Mucosa of descending colon (tissue), 3 donors: ENCODE results near the gene ZNHIT1. TPM values are rescaled to one million over a fixed set of nuclear protein-coding genes. Genes with fewer than 3 reads are reported as not detected.
"Not testable (repeated sequence)": the region's sequence is repeated elsewhere in the genome, so short reads cannot be mapped to it uniquely, and the experiment has no call there.

Experiments used
- ATAC-seq: fragments of 200-7000 bp; cut with Tn5 transposase; one replicate; pipeline ENCODE4 v1.9.1; 2020; ENCODE audit warnings: mild to moderate bottlenecking, moderate library complexity
- DNase-seq, 3 donors: peaks; one replicate each; pipeline ENCODE4 v3.0.0-alpha.2; 2020
- H3K36me3 ChIP-seq: fragments of 200-600 bp; one replicate; pipeline ENCODE4 v1.8.0; 2021; ENCODE audit warnings: low read depth, mild to moderate bottlenecking
- H3K4me1 ChIP-seq: fragments of 200-600 bp; one replicate; pipeline ENCODE4 v1.8.0; 2021; ENCODE audit warnings: low read depth, mild to moderate bottlenecking
- H3K4me3 ChIP-seq: fragments of 200-600 bp; one replicate; pipeline ENCODE4 v1.8.0; 2021; ENCODE audit warnings: mild to moderate bottlenecking
- H3K9me3 ChIP-seq: fragments of 200-600 bp; one replicate; pipeline ENCODE4 v1.8.0; 2021; ENCODE audit warnings: mild to moderate bottlenecking
- intact Hi-C, 2 donors: fragments of 100-400 bp; cut with DNase I in 1 of 2; cut with micrococcal nuclease in 1 of 2; formaldehyde crosslinking; loops; one replicate each; pipeline versions ENCODE4 v1.11.0 to v1.11.1; 2022; cut with DNase I, micrococcal nuclease
- total RNA-seq, 3 donors: library from RNA; stranded (reverse); fragmentation: NEBNext Ultra II Directional in 2 of 3; extraction: Animal tissue kit (Norgen Biotek cat#: 25700) in 2 of 3; gene quantifications; one replicate each; pipeline versions ENCODE4 v1.2.1 to v1.2.4, GENCODE V29; 2021 to 2023
- TF ChIP-seq, protein P1 (sequence below): fragments of 200-600 bp; IDR thresholded peaks from one replicate; pipeline ENCODE4 v1.8.0; 2022; ENCODE audit warnings: antibody characterized with exemption, mild to moderate bottlenecking
- donor health status: DM: no; HTN: no; CAD: no; lungs with moderate emphysema.
- donor health status: DM: no; HTN: no; CAD: no.
- donor health status: DM: no; HTN: yes; CAD: no.

Gene ZNHIT1
- total RNA-seq, 3 donors from 2014 or later, result 58.7 to 97.0 (median 79.0) TPM

DNA sequence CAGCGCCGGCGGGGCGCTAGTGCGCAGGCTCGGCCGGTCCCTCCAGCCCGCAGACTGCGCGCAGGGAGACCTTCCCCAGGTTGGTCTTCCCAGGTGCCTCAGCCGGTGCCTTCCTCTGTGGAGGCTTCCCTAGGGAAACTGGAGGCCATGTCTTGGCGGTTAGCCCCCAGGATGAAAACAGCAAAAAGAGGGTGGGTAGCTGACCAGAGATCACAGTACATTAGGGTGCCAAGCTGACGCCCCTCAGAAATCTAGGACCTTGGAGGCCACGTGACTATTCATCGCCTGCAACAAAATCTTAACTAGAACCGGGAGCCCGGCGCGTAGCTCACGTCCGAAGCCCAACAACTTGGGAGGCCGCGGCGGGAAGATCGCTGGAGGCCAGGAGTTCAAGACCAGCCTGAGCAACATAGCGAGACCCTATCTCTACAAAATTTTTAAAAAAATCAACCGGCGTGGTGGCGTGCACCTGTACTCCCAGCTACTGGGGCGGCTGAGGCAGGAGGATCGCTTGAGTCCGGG is 27.2 kb downstream of the ZNHIT1 start:
- H3K4me3 ChIP-seq, result peak overlapping the region; percentile 43
- peaks cover 11% of the 10 kb centered on the region for H3K4me1 ChIP-seq
- ATAC-seq (no peak), DNase-seq (peak; percentile 38 to 66 (median 56))
- TF ChIP-seq, protein P1, sequence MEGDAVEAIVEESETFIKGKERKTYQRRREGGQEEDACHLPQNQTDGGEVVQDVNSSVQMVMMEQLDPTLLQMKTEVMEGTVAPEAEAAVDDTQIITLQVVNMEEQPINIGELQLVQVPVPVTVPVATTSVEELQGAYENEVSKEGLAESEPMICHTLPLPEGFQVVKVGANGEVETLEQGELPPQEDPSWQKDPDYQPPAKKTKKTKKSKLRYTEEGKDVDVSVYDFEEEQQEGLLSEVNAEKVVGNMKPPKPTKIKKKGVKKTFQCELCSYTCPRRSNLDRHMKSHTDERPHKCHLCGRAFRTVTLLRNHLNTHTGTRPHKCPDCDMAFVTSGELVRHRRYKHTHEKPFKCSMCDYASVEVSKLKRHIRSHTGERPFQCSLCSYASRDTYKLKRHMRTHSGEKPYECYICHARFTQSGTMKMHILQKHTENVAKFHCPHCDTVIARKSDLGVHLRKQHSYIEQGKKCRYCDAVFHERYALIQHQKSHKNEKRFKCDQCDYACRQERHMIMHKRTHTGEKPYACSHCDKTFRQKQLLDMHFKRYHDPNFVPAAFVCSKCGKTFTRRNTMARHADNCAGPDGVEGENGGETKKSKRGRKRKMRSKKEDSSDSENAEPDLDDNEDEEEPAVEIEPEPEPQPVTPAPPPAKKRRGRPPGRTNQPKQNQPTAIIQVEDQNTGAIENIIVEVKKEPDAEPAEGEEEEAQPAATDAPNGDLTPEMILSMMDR, result no peak
- no peaks in the 10 kb centered on the region for H3K9me3 ChIP-seq
- no peaks in the 10 kb centered on the region for H3K36me3 ChIP-seq
- intact Hi-C loops, result no loop called here

DNA sequence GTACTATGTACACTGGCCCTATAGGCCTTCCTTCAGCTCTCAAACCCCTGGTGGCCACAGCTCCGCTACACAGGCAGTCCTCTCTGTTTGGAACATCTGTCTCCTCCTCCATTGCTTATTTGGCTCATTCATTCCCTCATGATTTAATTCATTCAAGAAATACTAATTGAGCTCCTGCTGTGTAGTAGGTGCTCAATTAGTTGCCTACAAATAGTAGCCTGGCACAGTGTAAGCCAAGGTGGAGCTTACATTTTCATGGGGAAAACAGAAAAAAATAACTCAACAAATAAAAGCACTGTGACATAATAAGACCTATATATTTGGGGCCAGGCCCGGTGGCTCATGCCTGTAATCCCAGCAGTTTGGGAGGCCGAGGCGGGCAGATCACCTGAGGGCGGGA is 30.3 kb downstream of the ZNHIT1 start:
- Histone ChIP-seq H3K9me3 (no peaks in the 10 kb centered on the region), H3K4me3 (no peak overlapping the region), H3K4me1 (peaks cover 28% of the 10 kb centered on the region), H3K36me3 (no peaks in the 10 kb centered on the region)
- intact Hi-C loops, result no loop called here
- no peak for ATAC-seq
- DNase-seq, result no peak
- TF ChIP-seq, protein P1, result no peak

DNA sequence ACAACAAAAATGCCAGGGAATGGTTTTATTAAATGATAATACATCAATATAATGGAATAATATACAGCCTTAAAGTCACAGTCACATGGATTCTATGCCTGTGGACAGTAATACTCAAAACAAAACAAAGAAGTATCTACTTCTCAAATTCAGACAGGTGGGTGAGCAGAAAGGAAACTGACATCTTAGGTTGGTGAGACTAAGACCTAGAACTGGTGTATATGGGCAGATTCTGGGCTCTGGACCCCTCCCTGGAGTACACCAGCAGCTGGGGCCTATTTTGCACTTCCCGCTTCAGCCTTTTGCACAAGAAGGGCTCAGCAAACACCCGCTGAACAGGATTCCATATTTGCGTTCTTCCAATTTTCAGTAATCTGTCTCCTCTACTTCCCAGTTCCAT is 32.4 kb downstream of the ZNHIT1 start:
- TF ChIP-seq, protein P1, result no peak

DNA sequence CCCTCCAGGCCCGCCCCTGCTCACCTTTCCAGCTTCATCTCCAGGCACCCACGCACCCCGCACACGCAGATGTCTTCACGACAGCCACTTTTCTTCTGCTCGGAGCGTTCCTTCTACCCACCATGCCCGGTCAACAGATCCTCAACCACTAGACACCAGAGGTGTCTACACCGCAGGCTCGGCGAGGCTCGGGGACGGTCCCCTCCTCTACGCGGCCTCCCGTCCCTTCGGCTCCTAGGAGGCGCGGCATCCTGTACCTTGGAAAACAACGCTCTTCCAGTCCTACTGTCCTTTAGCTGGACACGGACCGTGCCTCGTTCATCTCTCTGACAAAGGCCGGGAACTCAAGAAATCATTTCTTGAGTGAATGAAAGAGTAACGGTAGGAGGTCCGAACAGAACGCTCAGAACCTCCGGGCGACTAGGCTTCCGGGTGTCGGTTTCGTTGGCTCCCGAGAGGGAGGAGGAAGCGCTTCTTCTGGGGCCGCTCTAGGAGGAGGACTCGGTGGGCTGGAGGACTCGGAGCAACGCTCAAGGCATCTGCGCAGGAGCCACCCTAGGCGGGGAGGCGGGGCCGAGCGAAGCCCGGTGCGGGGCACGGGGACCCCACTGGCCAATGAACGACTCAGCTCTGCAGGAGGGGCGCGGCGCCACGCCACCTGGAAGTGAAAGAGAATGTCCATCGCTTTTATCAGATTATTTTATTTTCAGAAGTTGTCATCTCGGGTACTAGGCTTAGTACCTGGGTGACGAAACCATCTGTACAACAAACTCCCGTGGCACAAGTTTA is 34.1 kb downstream of the ZNHIT1 start:
- intact Hi-C loops, result no loop called here
- Histone ChIP-seq H3K36me3 (no peaks in the 10 kb centered on the region), H3K4me3 (peak overlapping the region; percentile 72), H3K4me1 (peaks cover 18% of the 10 kb centered on the region), H3K9me3 (no peaks in the 10 kb centered on the region)
- TF ChIP-seq, protein P1, result no peak
- peak; percentile 100 for ATAC-seq
- DNase-seq, result peak; percentile 99 to 100 (median 100)

More for the DNA sequence above, 32.4 kb downstream of the ZNHIT1 start:
- Histone ChIP-seq H3K4me1 (peaks cover 18% of the 10 kb centered on the region), H3K9me3 (no peaks in the 10 kb centered on the region), H3K4me3 (no peak overlapping the region), H3K36me3 (no peaks in the 10 kb centered on the region)
- intact Hi-C loops, result no loop called here
- ATAC-seq, result no peak
- no peak for DNase-seq

DNA sequence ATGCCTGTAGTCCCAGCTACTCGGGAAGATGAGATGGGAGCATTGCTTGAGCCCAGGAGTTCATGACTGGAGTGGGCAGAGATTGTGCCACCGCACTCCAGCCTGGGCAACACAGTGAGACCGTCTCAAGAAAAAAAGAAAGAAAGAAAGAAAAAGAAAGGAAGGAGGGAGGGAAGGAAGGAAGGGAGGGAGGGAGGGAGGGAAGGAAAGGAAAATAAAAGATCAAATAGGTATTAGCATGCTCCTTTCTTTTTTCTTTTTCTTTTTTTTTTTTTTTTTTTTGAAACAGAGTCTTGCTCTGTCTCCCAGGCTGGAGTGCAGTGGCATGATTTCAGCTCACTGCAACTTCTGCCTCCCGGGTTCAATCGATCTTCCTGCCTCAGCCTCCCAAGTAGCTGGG is 35.2 kb downstream of the ZNHIT1 start:
- DNase-seq, H3K4me3 ChIP-seq: not testable (repeated sequence)

DNA sequence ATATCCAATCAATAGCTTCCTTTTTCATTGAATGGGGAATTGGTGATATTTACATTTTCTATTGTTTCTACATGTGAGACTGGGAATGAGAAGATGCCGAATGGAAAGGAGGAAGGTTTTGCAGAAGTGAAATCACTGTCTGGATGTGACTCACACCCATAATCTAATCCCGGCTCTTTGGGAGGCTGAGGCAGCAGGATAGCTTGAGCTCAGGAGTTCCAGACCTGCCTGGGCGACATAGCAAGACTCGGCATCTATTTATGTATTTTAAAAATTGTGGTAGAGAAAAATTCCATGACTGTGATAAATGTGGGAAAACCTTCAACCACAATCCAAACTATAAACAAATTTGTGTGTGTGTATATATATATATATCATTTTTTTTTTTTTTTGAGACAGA is 37.8 kb downstream of the ZNHIT1 start:
- no peaks in the 10 kb centered on the region for H3K36me3 ChIP-seq
- no peak for ATAC-seq
- no peaks in the 10 kb centered on the region for H3K9me3 ChIP-seq
- DNase-seq, result no peak
- TF ChIP-seq, protein P1, result no peak
- intact Hi-C loops, result no loop called here
- peaks cover 13% of the 10 kb centered on the region for H3K4me1 ChIP-seq
- H3K4me3 ChIP-seq, result no peak overlapping the region

More for the DNA sequence above, 35.2 kb downstream of the ZNHIT1 start:
- intact Hi-C loops, H3K36me3 ChIP-seq, H3K9me3 ChIP-seq, ATAC-seq: not testable (repeated sequence)
- H3K4me1 ChIP-seq, result peaks cover 18% of the 10 kb centered on the region
